GM19455 (cell line): ENCODE results near the gene NKIRAS2.

Source experiments
- ATAC-seq: cut with Tn5 transposase; IDR thresholded peaks from one replicate; pipeline ENCODE4 v1.9.1; 2021; ENCODE audit not compliant: unreplicated experiment

NKIRAS2 gene

GRCh38 chr17:42026857-42027589 is 7.1 kb downstream of the NKIRAS2 start:
- ATAC-seq, result no peak

GRCh38 chr17:42027590-42027889 is 7.7 kb downstream of the NKIRAS2 start:
- no peak for ATAC-seq

GRCh38 chr17:42027961-42028790 is 8.3 kb downstream of the NKIRAS2 start:
- no peak for ATAC-seq

DNA sequence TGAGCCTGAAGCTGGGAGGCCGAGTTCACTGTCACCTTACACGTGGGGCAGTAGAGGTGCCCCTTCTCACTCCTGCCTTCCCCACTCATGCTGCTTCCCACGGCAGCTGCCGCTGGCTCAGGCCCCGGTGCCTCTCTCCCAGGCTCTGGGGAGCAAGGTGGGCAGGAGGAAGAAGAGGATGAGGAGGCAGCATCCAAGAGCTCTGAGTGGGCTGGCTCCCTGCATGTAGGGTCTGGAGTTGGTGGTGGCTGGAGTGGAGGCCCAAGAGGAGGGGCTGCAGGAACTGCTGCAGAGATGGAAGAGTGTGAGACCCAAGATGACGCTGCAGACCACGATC is 8.9 kb downstream of the NKIRAS2 start:
- ATAC-seq, result no peak

DNA sequence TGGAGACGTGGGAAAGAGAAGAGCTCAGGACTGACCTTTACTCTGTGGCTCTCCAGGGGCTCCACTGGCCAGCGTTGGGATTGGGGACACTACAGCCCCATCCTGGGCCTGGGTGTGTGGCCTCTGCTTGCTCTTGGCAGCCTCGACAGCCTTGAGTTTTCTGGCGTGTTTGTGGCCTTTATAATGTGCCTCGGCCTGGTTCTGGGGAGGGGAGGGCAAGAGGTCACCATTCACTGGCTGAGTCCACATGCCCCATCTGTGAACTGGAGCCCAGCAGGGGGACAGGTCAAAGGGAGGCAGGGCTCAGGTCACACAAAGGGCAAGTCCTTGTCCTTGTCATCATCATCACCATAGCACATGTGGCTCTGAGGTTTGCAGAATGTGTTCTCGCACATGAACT is 11.7 kb downstream of the NKIRAS2 start:
- no peak for ATAC-seq

DNA sequence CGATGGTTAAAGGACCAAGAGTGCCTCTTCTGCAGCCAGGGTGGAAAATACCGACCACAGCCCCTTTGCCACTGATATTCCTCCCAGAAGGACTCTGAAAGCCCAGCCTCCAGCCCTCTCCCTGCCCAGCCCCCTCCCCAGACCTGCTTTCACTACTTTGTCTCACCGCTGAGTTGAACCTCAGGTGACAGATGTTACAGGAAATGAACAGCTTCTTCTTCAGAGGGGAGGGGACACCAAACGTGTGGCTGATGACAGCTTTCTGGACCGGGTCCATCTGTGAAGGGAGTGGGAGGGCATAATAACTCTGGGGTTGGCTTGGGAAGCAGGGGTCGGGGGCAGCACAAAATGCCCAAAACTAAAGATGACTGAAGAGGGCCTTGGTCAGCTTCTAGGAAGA is 14.2 kb downstream of the NKIRAS2 start:
- ATAC-seq, result no peak

GRCh38 chr17:42038221-42038973 is 18.5 kb downstream of the NKIRAS2 start:
- ATAC-seq, result no peak

GRCh38 chr17:42039794-42040763 is 20.2 kb downstream of the NKIRAS2 start:
- no peak for ATAC-seq

- ATAC-seq, result no peak
Measured at GRCh38 chr17:42040818-42041217, 20.9 kb downstream of the NKIRAS2 start.

- ATAC-seq, result no peak
Measured at GRCh38 chr17:42041619-42042018, 21.7 kb downstream of the NKIRAS2 start.

GRCh38 chr17:42042598-42043319 is 22.9 kb downstream of the NKIRAS2 start:
- ATAC-seq, result no peak

GRCh38 chr17:42045719-42046118 is 25.8 kb downstream of the NKIRAS2 start:
- no peak for ATAC-seq

DNA sequence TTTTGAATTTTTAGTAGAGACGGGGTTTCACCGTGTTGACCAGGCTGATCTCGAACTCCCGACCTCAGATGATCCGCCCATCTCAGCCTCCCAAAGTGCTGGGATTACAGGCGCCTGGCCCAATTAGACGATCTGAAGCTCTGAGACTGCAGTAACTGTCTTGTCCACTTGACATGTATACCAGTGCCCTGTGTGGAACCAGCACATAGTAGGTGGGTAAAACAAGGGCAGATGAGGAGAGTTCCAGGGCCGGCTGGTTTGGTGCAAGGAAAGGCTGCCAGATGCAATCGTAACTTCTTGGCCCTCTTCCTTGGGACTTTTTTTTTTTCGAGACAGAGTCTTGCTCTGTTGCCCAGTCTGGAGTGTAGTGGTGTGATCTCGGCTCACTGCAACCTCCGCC is 27.5 kb downstream of the NKIRAS2 start:
- ATAC-seq, result no peak

DNA sequence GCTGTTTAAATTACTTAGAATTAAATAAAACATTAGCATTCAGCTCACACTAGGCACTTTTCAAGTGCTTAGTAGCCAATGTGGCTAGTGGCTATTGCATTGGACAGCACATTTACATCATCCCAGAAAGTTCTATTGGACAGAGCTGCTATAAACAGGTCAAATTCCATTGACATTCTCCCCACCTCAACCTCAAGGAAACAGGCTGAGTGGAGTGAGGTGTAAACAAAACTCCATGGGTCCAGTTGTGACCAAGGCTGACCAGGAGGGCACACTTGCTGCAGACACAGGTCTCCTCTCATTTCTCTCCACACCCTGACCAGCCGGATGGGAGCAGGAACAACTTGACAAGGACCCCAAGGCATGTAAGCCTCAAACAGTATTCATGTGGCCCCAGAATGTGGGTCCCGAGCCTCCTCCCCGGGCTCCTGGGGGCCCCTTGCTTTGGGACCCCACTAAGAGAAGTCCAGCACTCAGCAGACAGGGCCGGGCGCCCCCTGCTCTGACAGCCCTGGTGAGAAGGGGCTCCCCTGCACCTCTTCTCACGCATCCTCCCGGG is 30.0 kb downstream of the NKIRAS2 start:
- ATAC-seq, result no peak

DNA sequence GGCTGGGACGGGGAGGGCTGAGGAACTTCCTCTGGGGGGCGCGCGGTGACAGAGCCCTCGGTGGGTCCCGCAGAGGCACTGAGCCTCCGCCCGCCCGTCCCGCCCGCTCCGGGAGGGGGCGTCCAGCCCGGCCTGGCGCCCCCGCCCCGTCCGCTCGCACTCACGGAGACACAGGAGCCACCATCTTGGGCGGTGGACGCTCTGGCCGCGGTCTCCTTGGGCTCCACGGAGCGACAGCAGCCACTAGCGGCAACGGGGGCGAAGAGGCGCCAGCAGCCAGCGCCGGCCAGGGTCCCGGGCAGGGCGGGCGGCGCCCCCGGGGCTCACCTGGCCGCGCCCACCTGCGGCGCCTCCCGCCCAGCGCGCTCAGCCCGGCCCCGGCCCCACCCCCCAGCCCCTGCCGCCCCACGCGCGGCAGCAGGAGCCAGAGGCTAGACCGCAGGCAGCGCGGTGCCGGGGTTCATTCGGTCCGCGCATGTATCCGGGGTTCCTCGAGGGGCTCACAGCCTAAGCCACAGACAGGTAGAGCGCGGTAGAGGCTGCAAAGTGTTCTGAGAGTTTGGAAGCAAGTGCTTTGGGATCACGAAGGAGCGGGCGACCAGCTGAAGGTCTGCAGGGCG is 30.6 kb downstream of the NKIRAS2 start, which contains the start of gene C17orf113:
Gene C17orf113 (minus strand): TSS at position 209 of the 620 bp plus-strand sequence. CDS start 7,225 bp downstream, outside the sequence.
- ATAC-seq, result no peak

DNA sequence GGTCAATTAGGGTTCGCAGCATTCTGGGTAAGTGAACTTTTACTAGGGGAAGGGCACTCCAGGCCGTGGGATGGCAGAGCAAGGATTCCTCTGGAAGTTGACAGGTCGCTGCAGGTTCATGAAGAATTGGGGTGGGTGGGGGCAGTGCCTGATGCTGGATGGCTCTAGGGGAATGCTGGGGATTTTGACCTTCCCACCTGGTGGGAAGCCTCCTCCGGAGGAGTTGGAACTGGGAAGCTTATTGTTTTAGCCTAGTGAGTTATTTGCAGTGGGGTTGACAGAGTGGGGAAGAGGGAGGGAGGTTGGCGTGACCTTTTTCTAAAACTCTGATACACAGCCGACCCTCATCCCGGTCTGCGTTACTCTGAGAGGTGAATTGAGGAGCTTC is 31.1 kb downstream of the NKIRAS2 start:
- ATAC-seq, result no peak

DNA sequence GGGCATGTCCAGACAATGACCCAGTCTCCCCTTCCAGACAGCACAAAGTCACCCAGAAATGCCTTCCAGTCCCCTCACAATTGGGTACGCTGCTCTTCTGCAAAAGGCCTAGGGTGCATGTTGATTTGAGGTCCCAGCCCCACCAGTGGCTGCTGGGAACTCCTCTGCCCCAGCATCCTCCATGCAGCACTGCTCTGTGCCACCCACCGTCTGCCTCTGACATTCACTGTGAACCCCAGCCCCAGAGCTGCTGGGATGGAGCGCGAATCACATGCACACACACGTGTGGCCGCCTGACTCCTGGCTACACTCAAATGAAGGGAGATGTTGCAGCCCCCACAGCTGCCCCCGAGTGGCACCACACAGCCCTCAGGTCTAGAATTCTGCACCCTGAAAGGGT is 31.8 kb downstream of the NKIRAS2 start:
- ATAC-seq, result no peak

DNA sequence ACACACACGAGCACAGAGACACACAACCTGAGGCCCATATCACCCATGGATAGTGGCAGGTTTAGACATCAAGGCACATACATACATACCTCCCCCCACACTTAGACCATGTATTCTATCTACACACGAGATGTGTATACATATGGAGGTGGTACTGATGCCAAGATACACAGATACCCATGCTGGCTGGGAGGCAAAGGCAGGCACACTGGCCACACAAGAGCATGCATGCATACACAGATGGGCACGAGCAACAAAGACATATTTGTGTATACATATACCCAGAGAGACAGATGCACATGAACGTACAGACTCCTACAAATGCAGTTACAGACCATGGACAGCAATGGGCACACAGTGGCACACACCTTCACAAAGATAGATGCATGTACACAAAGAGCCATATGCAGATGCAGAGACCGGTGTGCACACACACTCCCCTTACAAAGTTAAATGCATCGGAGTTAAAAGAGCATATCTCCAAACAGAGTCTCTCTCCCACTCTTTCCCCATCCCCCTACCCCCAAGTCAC is 32.5 kb downstream of the NKIRAS2 start:
- no peak for ATAC-seq
